ENCODE results near the gene CYP4F22. TPM values are rescaled to one million over a fixed set of nuclear protein-coding genes. Genes with fewer than 3 reads are reported as not detected.
"Not testable (repeated sequence)": the region's sequence is repeated elsewhere in the genome, so short reads cannot be mapped to it uniquely, and the experiment has no call there.

CYP4F22 gene
- 1 to 10 TPM; 1.2 to 1.9 TPM for total RNA-seq

GRCh38 chr19:15508035-15508710, at the start of gene CYP4F22:
Gene CYP4F22, plus strand, starts transcription at chr19:15508525. Its CDS starts 16,812 bp downstream, at chr19:15525337.
- H3K9me3 Mint-ChIP-seq (ENCODE audit: low read depth), result no peaks in the 10 kb centered on the region
- ATAC-seq (peak; percentile 79), DNase-seq (no peak)
- no peaks in the 10 kb centered on the region for H3K36me3 Mint-ChIP-seq
- CTCF ChIA-PET, result interaction anchor here (1.2 kb wide), 1 partner anchor 354 kb away, joined by 3 read pairs; no protein-coding TSS in a partner anchor
- peaks cover 24% of the 10 kb centered on the region for H3K4me1 Mint-ChIP-seq
- H3K27ac Mint-ChIP-seq, result peak within 1 kb of the TSS; percentile 8
- peaks cover 42% of the 10 kb centered on the region for H3K27me3 Mint-ChIP-seq
- H3K4me3 Mint-ChIP-seq, result peak within 1 kb of the TSS; percentile 68

GRCh38 chr19:15461694-15462093, 46.6 kb upstream of the CYP4F22 start:
- peak overlapping the region; percentile 87 for H3K4me3 Mint-ChIP-seq
- H3K36me3 Mint-ChIP-seq, result peaks cover 45% of the 10 kb centered on the region
- DNase-seq (no peak), ATAC-seq (no peak)
- CTCF ChIA-PET, result interaction anchor here (1.3 to 8.4 kb wide), 3 partner anchors 9 to 93 kb away, joined by 3 to 68 read pairs (median 7); partner anchors contain the start of gene AKAP8L
- H3K27ac Mint-ChIP-seq, result peak overlapping the region; percentile 89
- H3K4me1 Mint-ChIP-seq, result peaks cover 40% of the 10 kb centered on the region
- H3K9me3 Mint-ChIP-seq (ENCODE audit: low read depth), result no peaks in the 10 kb centered on the region
- H3K27me3 Mint-ChIP-seq, result no peaks in the 10 kb centered on the region

- Mint-ChIP-seq H3K4me1 (peaks cover 63% of the 10 kb centered on the region), H3K9me3 (ENCODE audit: low read depth) (no peaks in the 10 kb centered on the region), H3K27me3 (peaks cover under 1% of the 10 kb centered on the region), H3K27ac (peak overlapping the region; percentile 89), H3K4me3 (peak overlapping the region; percentile 87), H3K36me3 (peaks cover 31% of the 10 kb centered on the region)
- ATAC-seq (peak; percentile 75), DNase-seq (peak; percentile 93)
- CTCF ChIA-PET, result interaction anchor here (0.7 to 8.4 kb wide), 11 partner anchors 9 to 93 kb away, joined by 3 to 68 read pairs (median 4); partner anchors contain the start of genes AKAP8, AKAP8L and WIZ
Measured at GRCh38 chr19:15463861-15464371, 44.4 kb upstream of the CYP4F22 start.

GRCh38 chr19:15464394-15465385, 43.6 kb upstream of the CYP4F22 start, which contains the start of gene RASAL3:
Gene RASAL3, minus strand, starts transcription at chr19:15464544. Its CDS starts 186 bp downstream, at chr19:15464358.
- H3K27me3 Mint-ChIP-seq, result peaks cover 6% of the 10 kb centered on the region
- peaks cover 68% of the 10 kb centered on the region for H3K4me1 Mint-ChIP-seq
- peaks cover 26% of the 10 kb centered on the region for H3K36me3 Mint-ChIP-seq
- ATAC-seq (peak; percentile 59), DNase-seq (peak; percentile 89)
- CTCF ChIA-PET, result interaction anchor here (0.8 to 8.4 kb wide), 8 partner anchors 10 to 90 kb away, joined by 3 to 68 read pairs (median 4); partner anchors contain the start of genes AKAP8, AKAP8L and PGLYRP2
- H3K9me3 Mint-ChIP-seq (ENCODE audit: low read depth), result no peaks in the 10 kb centered on the region
- H3K27ac Mint-ChIP-seq, result peak within 1 kb of the TSS; percentile 89
- peak within 1 kb of the TSS; percentile 87 for H3K4me3 Mint-ChIP-seq

- Mint-ChIP-seq H3K9me3 (ENCODE audit: low read depth) (no peaks in the 10 kb centered on the region), H3K27ac (peak overlapping the region; percentile 87), H3K4me3 (peak overlapping the region; percentile 39), H3K4me1 (peaks cover 62% of the 10 kb centered on the region), H3K27me3 (peaks cover 6% of the 10 kb centered on the region), H3K36me3 (peaks cover 9% of the 10 kb centered on the region)
- CTCF ChIA-PET, result interaction anchor here (0.9 to 8.4 kb wide), 11 partner anchors 9 to 90 kb away, joined by 3 to 68 read pairs (median 5); partner anchors contain the start of gene AKAP8L
- ATAC-seq (peak; percentile 63), DNase-seq (peak; percentile 91)
Measured at GRCh38 chr19:15466851-15467733, 41.2 kb upstream of the CYP4F22 start.

GRCh38 chr19:15467734-15468214, 40.6 kb upstream of the CYP4F22 start:
- CTCF ChIA-PET, result interaction anchor here (0.6 to 8.4 kb wide), 14 partner anchors 9 to 236 kb away, joined by 3 to 68 read pairs (median 4); partner anchors contain the start of gene AKAP8L
- no peak overlapping the region for H3K4me3 Mint-ChIP-seq
- H3K36me3 Mint-ChIP-seq, result peaks cover 5% of the 10 kb centered on the region
- ATAC-seq (no peak), DNase-seq (no peak)
- peaks cover 6% of the 10 kb centered on the region for H3K27me3 Mint-ChIP-seq
- H3K4me1 Mint-ChIP-seq, result peaks cover 56% of the 10 kb centered on the region
- peak overlapping the region; percentile 87 for H3K27ac Mint-ChIP-seq
- no peaks in the 10 kb centered on the region for H3K9me3 Mint-ChIP-seq (ENCODE audit: low read depth)

- Mint-ChIP-seq H3K4me3 (peak overlapping the region; percentile 70), H3K9me3 (ENCODE audit: low read depth) (no peaks in the 10 kb centered on the region), H3K4me1 (peaks cover 54% of the 10 kb centered on the region), H3K27ac (no peak overlapping the region), H3K36me3 (no peaks in the 10 kb centered on the region), H3K27me3 (peaks cover 6% of the 10 kb centered on the region)
- ATAC-seq (no peak), DNase-seq (no peak)
- CTCF ChIA-PET, result interaction anchor here (0.7 to 8.4 kb wide), 8 partner anchors 7 to 87 kb away, joined by 3 to 68 read pairs (median 5); partner anchors contain the start of genes AKAP8L and PGLYRP2
Measured at GRCh38 chr19:15468675-15469512, 39.4 kb upstream of the CYP4F22 start.

GRCh38 chr19:15469513-15470297, 38.6 kb upstream of the CYP4F22 start:
- H3K4me1 Mint-ChIP-seq, result peaks cover 50% of the 10 kb centered on the region
- CTCF ChIA-PET, result interaction anchor here (1.1 to 1.8 kb wide), 3 partner anchors 10 to 86 kb away, joined by 3 to 5 read pairs (median 4); partner anchors contain the start of gene PGLYRP2
- ATAC-seq (no peak), DNase-seq (no peak)
- H3K27ac Mint-ChIP-seq, result no peak overlapping the region
- peaks cover 6% of the 10 kb centered on the region for H3K27me3 Mint-ChIP-seq
- H3K9me3 Mint-ChIP-seq (ENCODE audit: low read depth), result no peaks in the 10 kb centered on the region
- no peaks in the 10 kb centered on the region for H3K36me3 Mint-ChIP-seq
- peak overlapping the region; percentile 70 for H3K4me3 Mint-ChIP-seq

GRCh38 chr19:15471639-15472101, 36.7 kb upstream of the CYP4F22 start:
- ATAC-seq (no peak), DNase-seq (no peak)
- Mint-ChIP-seq H3K4me3 (no peak overlapping the region), H3K27ac (no peak overlapping the region), H3K36me3 (peaks cover 2% of the 10 kb centered on the region), H3K4me1 (peaks cover 49% of the 10 kb centered on the region), H3K27me3 (peaks cover 6% of the 10 kb centered on the region), H3K9me3 (ENCODE audit: low read depth) (no peaks in the 10 kb centered on the region)
- CTCF ChIA-PET, result no interaction called here

- CTCF ChIA-PET, result interaction anchor here (0.7 to 1.0 kb wide), 2 partner anchors 9 to 41 kb away, joined by 3 read pairs; no protein-coding TSS in a partner anchor
- peaks cover 38% of the 10 kb centered on the region for H3K4me1 Mint-ChIP-seq
- not testable (repeated sequence) for H3K27me3 Mint-ChIP-seq
Measured at GRCh38 chr19:15473821-15474220, 34.5 kb upstream of the CYP4F22 start.

More at GRCh38 chr19:15473821-15474220, 34.5 kb upstream of the CYP4F22 start:
- not testable (repeated sequence) for DNase-seq; H3K36me3 Mint-ChIP-seq; H3K9me3 Mint-ChIP-seq (ENCODE audit: low read depth); H3K4me3 Mint-ChIP-seq; H3K27ac Mint-ChIP-seq; ATAC-seq

All from activated CD8-positive, alpha-beta memory T cell treated with anti-CD3 and anti-CD28 coated beads, Interleukin-2, amount 10 ng/mL, durations not matched to agents 7 days and 5 days (primary cell).